Kidney (tissue), 14 donors: ENCODE measurements around the gene DLX1. TPM values are rescaled to one million over a fixed set of nuclear protein-coding genes. Genes with fewer than 3 reads are reported as not detected.
A peak's percentile ranks its signal among the peaks of the same experiment; 100 is the strongest.

Experiments
- DNase-seq, 5 donors: peaks; one replicate each; pipeline ENCODE4 v3.0.0-alpha.2; 2013 to 2020
- FAIRE-seq: peaks from 2 replicates; lab custom pipeline; 2012; peaks lifted over from hg19 to GRCh38; lab: Jason Lieb, UNC
- H3K27ac ChIP-seq, 2 donors: one replicate each; pipeline ENCODE4 v1.7.0; 2013; ENCODE audit warnings: low read depth in 2 of 2, low read length in 2 of 2, inconsistent platforms in 1 of 2
- H3K27me3 ChIP-seq: one replicate; pipeline ENCODE4 v1.7.1; 2013; ENCODE audit warnings: low read length, inconsistent platforms; ENCODE audit not compliant: control insufficient read depth, insufficient read depth
- H3K36me3 ChIP-seq, 3 donors: one replicate each; pipeline versions ENCODE4 v1.7.0 to v1.7.1; 2013; ENCODE audit warnings: low read length in 3 of 3, control low read depth in 1 of 3, inconsistent platforms in 1 of 3; ENCODE audit not compliant: insufficient read depth in 3 of 3, control insufficient read depth in 2 of 3
- H3K4me1 ChIP-seq, 3 donors: one replicate each; pipeline versions ENCODE4 v1.7.0 to v1.7.1; 2013; ENCODE audit warnings: low read length in 3 of 3, inconsistent platforms in 1 of 3, low read depth in 1 of 3; ENCODE audit not compliant: control insufficient read depth in 2 of 3, insufficient read depth in 2 of 3
- H3K4me3 ChIP-seq, 3 donors: one replicate each; pipeline versions ENCODE4 v1.7.0 to v1.8.1; 2013; ENCODE audit warnings: low read length in 3 of 3, control low read depth in 1 of 3, inconsistent platforms in 1 of 3
- H3K9ac ChIP-seq, 3 donors: one replicate each; pipeline versions ENCODE4 v1.7.0 to v1.7.1; 2013; ENCODE audit warnings: low read length in 3 of 3, control low read depth in 1 of 3, inconsistent platforms in 1 of 3
- H3K9me3 ChIP-seq, 3 donors: one replicate each; pipeline versions ENCODE4 v1.7.0 to v1.7.1; 2013; ENCODE audit warnings: low read length in 3 of 3, control low read depth in 1 of 3, inconsistent platforms in 1 of 3; ENCODE audit not compliant: control insufficient read depth in 2 of 3, insufficient read depth in 1 of 3
- CTCF ChIP-seq: IDR thresholded peaks from 3 replicates; pipeline ENCODE4 v1.5.1; 2012; ENCODE audit warnings: mild to moderate bottlenecking, moderate library complexity, borderline replicate concordance; ENCODE audit not compliant: insufficient read depth; ENCODE audit errors: extremely low read depth
- intact Hi-C: fragments of 100-400 bp; cut with DNase I; formaldehyde crosslinking; loops from one replicate; pipeline ENCODE4 v1.11.1; 2022
- polyA plus RNA-seq: library from polyadenylated mRNA; stranded (reverse); fragments of 350-450 nt; fragmentation: Illumina TruSeq; extraction: RNeasy Lipid Tissue Mini Kit (QIAGEN cat#74804); gene quantifications from one replicate; pipeline ENCODE4 v1.2.3, GENCODE V29; 2014; ENCODE audit warnings: low read depth, low replicate concordance; ENCODE audit not compliant: insufficient read depth
- total RNA-seq: library from RNA; stranded (reverse); fragmentation: NEBNext Ultra II Directional; extraction: Animal tissue kit (Norgen Biotek cat#: 25700); gene quantifications from one replicate; pipeline ENCODE4 v1.2.1, GENCODE V29; 2021
- donor health status: control.
- donor health status: control.
- donor health status: control.
- donor health status: control.
- donor health status: control.
- donor health status: DM: yes; HTN: yes; CAD: no.
- donor health status: Normal renal cell carcinoma (clear cell type).

Gene DLX1
- total and polyA plus RNA-seq, 2 donors from 2014 or later = not detected

DNA sequence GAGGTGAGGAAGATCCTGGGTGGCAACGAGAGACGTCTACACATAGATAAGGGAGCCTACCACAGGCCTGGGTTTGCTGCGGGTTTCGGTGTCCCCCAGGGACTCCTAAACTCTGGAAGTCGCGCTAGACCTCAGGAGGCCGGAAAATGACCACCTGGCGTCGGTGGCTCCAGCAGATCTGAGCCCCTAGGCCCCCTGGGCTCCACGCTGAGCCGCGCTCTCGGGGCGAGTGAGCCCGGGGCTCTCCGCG, 987 bp upstream of the DLX1 start:
- Histone ChIP-seq H3K4me3 (no peak overlapping the region), H3K4me1 (peaks cover 0 to 20% (median 0%) of the 10 kb centered on the region in 3 donors), H3K36me3 (no peaks in the 10 kb centered on the region), H3K9me3 (peaks cover 0 to 4% (median 0%) of the 10 kb centered on the region in 3 donors), H3K27me3 (peaks cover 91% of the 10 kb centered on the region), H3K9ac (no peak overlapping the region), H3K27ac (no peak overlapping the region)
- no peak for TF ChIP-seq CTCF
- peak in 2 of 5 donors; percentile 10 to 57 for DNase-seq
- intact Hi-C loops = no loop called here
- no peak for FAIRE-seq

DNA sequence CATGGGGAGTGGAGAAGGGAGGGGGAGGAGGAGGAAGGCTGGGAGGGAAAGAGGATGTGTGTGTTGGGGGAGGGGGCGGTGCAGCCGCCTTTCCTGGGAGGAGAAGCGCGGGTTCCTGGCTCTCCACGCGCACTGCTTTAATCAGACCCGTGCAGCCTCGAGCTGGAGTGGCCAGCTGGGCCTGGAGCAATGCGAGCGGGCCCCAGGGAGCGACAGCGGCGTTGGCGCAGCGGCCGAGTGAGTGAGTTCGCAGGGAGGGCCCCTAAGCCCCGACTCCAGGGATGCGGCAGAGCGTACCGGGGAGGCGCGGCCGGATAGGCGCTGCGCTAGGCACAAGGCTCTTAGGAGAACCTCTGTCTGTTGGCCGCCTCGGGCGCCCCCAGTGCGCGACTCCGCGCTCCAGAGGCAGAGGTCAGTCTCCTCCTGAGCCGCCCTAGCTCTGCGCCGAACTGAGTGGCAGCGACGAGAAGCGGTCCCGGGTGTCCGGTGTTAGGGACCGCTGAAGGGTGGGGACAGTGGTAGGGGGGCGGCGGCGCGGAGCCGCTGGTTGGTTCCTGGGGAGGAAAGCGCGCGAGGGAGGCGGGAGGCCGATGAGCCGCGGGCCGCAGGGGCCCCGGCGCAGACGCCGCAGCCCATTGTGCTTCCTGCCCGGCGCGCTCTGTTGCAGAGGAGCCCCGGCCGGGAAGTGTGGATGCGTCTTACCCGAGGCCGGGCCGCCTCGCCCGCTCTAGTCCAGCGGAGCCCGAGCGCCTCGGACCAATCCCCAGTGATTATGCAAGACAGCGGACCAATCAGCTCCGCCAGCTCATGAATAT, 455 bp upstream of the DLX1 start:
- no peak for FAIRE-seq
- Histone ChIP-seq H3K27ac (no peak overlapping the region), H3K4me3 (peak overlapping the region in 1 of 3 donors; percentile 20), H3K9ac (no peak overlapping the region), H3K27me3 (peaks cover 92% of the 10 kb centered on the region), H3K36me3 (no peaks in the 10 kb centered on the region), H3K9me3 (peaks cover 0 to 4% (median 0%) of the 10 kb centered on the region in 3 donors), H3K4me1 (peaks cover 0 to 20% (median 0%) of the 10 kb centered on the region in 3 donors)
- peak; percentile 90 to 95 (median 93) for DNase-seq
- no peak for TF ChIP-seq CTCF
- intact Hi-C loops = no loop called here

DNA sequence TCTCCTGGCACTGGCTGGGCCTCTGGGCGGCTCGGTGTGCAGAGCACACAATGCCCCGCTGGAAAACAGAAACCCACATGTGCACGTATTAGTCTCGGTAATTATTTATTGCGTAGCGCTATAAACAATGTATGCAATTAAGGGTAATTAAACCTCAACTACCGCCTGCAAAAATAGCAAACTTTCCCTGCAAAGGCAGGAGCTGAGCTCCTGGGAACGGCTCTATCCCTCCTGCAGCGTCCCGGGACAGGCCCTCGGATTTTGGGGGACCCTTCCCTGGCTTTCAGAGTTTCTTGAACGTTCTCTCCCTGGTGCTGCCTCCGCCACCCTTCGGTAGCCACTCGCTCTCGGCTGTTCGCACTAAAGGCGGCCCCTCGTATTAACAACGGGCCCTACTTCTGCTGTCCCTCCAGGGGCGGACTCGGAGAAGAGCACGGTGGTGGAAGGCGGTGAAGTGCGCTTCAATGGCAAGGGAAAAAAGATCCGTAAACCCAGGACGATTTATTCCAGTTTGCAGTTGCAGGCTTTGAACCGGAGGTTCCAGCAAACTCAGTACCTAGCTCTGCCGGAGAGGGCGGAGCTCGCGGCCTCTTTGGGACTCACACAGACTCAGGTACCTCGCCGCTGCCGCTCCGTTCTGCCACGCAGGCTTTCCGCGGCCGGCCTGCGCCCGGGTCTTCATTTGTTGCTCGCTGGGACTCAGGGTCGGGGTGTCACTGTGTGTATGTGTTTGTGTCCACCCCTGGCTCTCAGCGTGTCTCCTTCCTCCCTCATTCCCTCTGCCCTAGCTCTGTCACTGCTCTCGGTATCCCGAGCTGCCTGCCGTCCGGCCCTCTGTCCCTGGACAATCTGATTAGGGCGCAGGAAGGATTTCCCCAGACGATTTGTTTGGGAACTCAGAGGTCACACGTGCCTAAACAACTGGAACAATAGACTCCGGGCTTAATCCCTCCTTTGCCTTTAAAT, 1.2 kb downstream of the DLX1 start:
- intact Hi-C loops = no loop called here
- FAIRE-seq (no peak), DNase-seq (peak; percentile 57 to 81 (median 71))
- no peak overlapping the region for H3K4me3 ChIP-seq
- no peaks in the 10 kb centered on the region for H3K36me3 ChIP-seq
- TF ChIP-seq CTCF = no peak
- H3K4me1 ChIP-seq = peaks cover 0 to 18% (median 0%) of the 10 kb centered on the region in 3 donors
- peaks cover 88% of the 10 kb centered on the region for H3K27me3 ChIP-seq
- H3K9me3 ChIP-seq = peaks cover 0 to 4% (median 0%) of the 10 kb centered on the region in 3 donors
- H3K9ac ChIP-seq = no peak overlapping the region
- no peak overlapping the region for H3K27ac ChIP-seq
